Heart left ventricle (tissue), 13 donors: ENCODE measurements around the gene DAB2IP.

Experiments used
- POLR2A ChIP-seq, 2 donors: fragments of 450-650 bp; IDR thresholded peaks; one replicate each; pipeline ENCODE4 v1.6.1; 2017; ENCODE audit warnings: antibody characterized with exemption in 2 of 2, mild to moderate bottlenecking in 2 of 2, moderate library complexity in 2 of 2
- TF ChIP-seq, protein P1 (sequence below), 12 donors: fragments of 200-600 bp; sonication (generic) in 4 of 12; IDR thresholded peaks; one replicate each; pipeline versions ENCODE4 v1.5.0 to v1.8.0; 2018 to 2022; ENCODE audit warnings: antibody characterized with exemption in 12 of 12, mild to moderate bottlenecking in 5 of 12
- donor health status: ischemic (EF 13 %, LVEDD 7.1; RV severe dilation, severe dysfunction).
- donor health status: DM: no; HTN: yes; CAD: no.
- donor health status: DM: no; HTN: no; CAD: no.
- donor health status: ischemic (EF 25% LVEDD 6.9; RV normal size, moderate dysfunction).
- donor health status: ischemic (EF 25% LVEDD 5.7; RV mildly dilated, moderate dysfunction).
- donor health status: ischemic (EF 35%, LVEDD 5.7; RV mildly dilated, moderate dysfunction).
- donor health status: nonischemic (EF 11% LVEDD 7.7; RV severe dilation, severe dysfunction).
- donor health status: DM: yes; HTN: yes; CAD: no.
- donor health status: PGD.
- donor health status: ischemic (EF 29% LVEDD 5.4; RV normal size, mild dysfunction).
- donor health status: nonischemic (EF 23%, LVEDD 6.1; RV moderate dilation, normal function).

- TF ChIP-seq, protein P1, sequence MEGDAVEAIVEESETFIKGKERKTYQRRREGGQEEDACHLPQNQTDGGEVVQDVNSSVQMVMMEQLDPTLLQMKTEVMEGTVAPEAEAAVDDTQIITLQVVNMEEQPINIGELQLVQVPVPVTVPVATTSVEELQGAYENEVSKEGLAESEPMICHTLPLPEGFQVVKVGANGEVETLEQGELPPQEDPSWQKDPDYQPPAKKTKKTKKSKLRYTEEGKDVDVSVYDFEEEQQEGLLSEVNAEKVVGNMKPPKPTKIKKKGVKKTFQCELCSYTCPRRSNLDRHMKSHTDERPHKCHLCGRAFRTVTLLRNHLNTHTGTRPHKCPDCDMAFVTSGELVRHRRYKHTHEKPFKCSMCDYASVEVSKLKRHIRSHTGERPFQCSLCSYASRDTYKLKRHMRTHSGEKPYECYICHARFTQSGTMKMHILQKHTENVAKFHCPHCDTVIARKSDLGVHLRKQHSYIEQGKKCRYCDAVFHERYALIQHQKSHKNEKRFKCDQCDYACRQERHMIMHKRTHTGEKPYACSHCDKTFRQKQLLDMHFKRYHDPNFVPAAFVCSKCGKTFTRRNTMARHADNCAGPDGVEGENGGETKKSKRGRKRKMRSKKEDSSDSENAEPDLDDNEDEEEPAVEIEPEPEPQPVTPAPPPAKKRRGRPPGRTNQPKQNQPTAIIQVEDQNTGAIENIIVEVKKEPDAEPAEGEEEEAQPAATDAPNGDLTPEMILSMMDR (IDR thresholded peaks at IDR 0.05), result no peak
- TF ChIP-seq POLR2A (IDR thresholded peaks at IDR 0.05), result no peak
Observed at GRCh38 chr9:121807069-121807822, 155.8 kb downstream of the DAB2IP start.
